HG02973 (cell line): ENCODE data around the gene DMP1.

Experiments
- ATAC-seq: cut with Tn5 transposase; IDR thresholded peaks from one replicate; pipeline ENCODE4 v1.9.1; 2021; ENCODE audit warnings: moderate library complexity; ENCODE audit not compliant: unreplicated experiment

Gene DMP1, protein sequence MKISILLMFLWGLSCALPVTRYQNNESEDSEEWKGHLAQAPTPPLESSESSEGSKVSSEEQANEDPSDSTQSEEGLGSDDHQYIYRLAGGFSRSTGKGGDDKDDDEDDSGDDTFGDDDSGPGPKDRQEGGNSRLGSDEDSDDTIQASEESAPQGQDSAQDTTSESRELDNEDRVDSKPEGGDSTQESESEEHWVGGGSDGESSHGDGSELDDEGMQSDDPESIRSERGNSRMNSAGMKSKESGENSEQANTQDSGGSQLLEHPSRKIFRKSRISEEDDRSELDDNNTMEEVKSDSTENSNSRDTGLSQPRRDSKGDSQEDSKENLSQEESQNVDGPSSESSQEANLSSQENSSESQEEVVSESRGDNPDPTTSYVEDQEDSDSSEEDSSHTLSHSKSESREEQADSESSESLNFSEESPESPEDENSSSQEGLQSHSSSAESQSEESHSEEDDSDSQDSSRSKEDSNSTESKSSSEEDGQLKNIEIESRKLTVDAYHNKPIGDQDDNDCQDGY

GRCh38 chr4:87649980-87650379 lies at the start of gene DMP1:
Gene DMP1 (plus strand): TSS chr4:87650280. CDS start chr4:87656493, 6,213 bp downstream.
- no peak for ATAC-seq

DNA sequence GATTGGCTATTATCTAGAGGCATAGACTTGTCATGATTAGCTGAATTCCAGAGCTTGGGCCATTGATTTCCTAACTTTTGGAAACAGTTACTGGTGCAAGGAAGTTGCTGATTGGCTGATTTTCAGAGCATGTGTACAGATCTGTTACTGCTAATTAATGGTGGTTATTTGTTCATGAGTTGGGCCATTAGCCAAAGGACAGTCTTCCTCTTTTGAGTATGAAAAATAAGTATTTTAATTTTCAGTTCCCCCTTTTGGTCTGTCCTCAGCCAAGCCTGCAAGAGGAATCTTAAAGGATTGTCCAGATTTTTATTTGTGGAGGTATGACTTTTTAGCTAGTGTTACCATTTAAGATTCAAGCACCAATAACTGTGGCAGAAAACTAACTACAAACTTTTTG lies 48.7 kb upstream of the DMP1 start:
- ATAC-seq = no peak

DNA sequence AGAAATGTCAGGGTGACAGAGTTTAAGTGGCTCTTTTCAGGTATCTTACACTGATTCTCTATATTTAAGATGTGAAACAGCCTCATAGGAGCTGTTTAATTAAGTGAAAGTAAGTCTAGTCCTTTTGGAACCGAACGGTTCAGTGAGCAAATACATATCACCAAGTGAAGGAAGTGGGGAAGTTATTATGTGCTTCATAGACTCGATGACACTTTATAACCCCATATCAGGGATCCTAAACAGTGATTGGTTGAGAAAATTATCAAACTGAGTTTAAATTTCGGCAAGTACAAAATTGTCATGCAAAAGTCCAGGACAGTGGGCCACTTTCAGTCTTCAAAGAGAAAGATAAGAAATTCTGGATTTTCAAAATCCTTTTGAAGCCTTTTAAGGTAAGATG lies 41.9 kb upstream of the DMP1 start, which contains the start of gene DSPP:
TSS of gene DSPP (plus strand) at position 301 of the 400 bp plus-strand sequence. CDS start 2,380 bp downstream, outside the sequence.
- ATAC-seq = no peak

GRCh38 chr4:87614292-87614890 lies 35.7 kb upstream of the DMP1 start:
- no peak for ATAC-seq

GRCh38 chr4:87616268-87616667 lies 33.8 kb upstream of the DMP1 start:
- ATAC-seq = no peak

- ATAC-seq = no peak
These were observed 30.0 kb upstream of the DMP1 start for GRCh38 chr4:87620086-87620485.

DNA sequence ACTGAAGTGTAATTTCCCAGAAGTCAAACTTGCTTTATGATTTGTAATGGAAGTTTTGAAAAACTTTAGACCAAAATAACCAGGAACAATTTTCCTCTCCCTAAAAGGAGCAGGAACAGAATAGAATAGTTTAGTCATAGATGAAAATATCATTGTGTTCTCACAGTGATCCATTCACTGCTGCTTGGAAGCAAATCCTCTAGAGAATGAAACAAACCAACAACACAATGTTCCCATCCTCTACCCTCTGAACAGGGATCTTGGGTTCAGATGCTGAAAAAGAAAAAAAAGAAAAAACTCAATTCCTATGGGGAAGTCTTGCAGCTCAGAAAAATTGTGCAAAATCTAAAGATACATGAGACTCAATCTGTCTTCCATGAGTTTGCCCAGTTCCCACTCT lies 29.6 kb upstream of the DMP1 start:
- no peak for ATAC-seq

DNA sequence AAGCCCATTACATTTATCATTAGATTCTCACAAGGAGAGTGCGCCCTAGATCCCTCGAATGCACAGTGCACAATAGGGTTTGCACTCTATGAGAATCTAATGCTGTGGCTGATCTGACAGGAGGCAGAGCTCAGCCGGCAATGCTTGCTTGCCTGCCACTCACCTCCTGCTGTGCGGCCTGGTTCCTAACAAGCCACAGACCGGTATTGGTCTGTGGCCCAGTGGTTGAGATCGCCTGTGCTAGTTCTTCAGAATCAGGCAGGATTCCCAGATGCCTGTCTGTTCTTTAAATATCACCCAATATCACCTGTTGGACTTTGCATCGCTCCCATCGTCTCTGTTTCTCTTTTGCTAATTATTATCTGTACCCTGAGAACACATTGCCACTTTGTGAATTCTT lies 27.8 kb upstream of the DMP1 start:
- no peak for ATAC-seq

- no peak for ATAC-seq
These were observed 25.4 kb upstream of the DMP1 start for GRCh38 chr4:87624698-87625097.

DNA sequence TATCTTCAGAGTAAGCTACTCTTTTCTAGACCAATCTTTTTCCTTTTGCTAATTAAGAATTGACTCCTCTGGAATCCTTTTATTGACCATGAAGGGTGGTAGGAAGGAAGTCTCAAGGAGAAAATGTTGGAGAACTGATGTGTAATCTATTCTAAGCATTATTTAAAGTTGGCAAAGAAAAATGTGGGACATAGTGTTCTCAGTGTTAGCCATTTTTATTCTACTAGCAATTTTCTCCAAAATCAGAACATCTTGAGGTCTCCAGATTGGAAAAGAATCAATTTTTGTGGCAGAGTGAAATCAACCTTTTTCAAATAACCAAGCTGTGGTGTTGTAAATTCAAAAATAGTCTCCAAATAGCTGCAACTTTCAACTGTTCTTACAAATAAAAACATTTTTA lies 18.4 kb upstream of the DMP1 start:
- ATAC-seq = no peak

DNA sequence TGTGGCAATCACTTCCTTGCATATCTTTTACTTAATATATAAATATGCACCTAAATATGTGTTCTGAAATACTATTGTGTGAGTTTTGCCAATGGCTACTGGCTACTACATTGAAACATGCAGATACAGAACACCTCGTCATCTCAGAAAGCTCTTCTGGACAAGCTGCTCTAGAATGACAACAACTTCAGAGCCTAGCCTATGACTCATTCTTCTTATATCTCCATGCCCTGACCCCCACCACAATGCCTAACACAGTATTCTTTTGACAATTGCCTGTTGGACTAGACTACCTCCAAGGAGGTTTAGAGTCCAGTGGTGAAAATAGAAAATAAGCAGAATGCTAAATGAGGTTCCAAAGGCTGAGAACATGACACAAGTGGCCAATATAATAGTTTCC lies 17.6 kb upstream of the DMP1 start:
- ATAC-seq = no peak

DNA sequence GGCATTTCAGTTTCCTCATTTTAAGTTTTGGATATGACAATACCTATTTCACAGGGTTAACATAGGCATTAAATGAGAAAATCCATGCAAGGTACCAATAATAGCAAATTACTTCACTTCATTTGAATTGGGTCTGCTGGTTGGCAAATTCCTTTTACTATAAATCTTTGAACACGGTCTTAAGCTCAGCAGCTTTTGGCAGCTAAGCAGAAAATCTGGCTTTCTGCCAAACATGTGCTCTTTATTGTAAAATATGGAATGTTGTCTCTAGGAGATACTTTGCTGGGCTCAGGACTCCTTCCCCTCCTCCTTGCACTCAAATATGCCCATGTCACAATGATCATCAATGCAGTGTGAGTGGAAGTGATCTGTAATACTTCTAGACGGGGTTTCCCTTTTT lies 16.8 kb upstream of the DMP1 start:
- no peak for ATAC-seq

GRCh38 chr4:87644286-87644685 lies 5.8 kb upstream of the DMP1 start:
- no peak for ATAC-seq

DNA sequence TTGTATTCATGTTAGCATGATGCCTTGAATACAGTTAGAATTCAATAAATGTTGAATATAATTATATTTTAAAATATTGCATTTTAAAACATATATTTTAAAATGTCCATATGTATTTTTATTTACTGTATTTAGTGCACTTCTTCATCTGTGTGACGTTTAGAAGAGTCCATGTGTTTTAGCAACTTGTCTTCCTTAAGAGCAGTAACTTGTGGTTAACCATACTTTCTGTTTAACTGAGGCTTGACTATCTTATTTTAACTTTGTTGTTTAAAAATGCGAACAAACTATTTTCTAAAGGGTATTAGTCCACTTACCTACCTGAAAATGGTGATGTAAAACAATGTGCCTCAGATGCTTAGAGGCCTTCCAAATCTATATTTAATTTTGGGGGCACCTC lies 858 bp downstream of the DMP1 start:
- ATAC-seq = no peak

DNA sequence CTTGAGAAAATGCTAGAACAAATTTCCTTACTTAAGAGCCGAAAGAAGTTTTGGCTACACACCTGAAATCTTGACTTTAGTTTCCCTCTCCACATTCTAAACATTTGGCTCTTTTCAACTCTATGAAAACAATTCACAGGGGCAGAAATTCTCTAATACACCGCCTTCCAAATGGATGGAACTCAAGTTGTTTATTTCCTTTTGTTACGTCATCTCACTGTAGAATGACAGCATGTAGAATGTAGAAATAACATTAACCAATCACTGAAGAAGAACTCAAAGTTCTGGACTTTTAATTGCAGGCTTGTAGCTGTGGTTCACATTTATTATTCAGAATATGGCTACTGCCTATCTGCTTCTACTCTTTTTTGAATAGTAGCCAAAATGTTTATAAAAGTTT lies 1.9 kb downstream of the DMP1 start:
- no peak for ATAC-seq

DNA sequence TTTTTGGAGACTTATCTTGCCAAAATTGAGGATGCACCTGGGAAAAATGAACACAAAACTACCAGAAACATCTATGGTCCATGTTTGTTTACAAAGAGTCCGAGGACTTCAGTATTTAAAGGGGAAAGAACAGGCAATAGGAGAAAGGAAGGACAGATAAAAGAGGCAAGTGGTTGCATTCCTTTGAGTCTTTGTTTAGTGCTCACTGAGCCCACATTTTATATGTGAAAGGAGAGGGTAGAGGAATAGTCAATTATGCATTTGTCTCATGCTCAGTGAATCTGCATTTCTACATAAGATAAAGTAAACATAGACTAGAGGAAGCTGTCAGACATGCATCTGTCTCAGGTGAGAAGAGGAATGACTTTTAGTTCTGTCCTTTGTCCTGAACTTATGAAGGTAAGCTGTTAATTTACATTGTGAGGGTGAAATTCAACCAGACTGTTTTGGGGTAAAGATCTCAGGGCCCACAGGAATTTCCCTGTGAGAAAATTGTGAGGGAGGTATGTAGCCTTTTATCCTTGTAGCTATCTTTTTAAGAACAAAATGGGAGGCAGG lies 4.5 kb downstream of the DMP1 start:
- ATAC-seq = no peak

DNA sequence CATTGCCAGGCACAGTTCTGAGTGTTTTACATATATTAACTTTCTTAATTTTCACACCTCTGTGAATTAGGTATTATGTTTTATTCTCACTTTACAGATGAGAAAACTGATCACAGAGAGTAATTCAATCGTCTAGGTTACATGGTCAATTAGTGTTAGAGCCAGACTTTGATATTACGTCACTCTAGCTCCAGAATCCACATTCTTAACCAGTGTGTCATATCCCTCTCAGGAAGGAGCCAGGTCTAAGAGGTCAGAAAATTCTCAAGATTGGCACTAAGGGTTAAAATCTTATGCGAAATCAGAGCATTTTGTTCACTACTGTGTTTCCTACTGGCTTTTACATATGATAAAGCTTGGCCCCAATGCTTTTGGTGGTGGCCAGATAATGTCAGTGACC lies 7.4 kb downstream of the DMP1 start:
- no peak for ATAC-seq

DNA sequence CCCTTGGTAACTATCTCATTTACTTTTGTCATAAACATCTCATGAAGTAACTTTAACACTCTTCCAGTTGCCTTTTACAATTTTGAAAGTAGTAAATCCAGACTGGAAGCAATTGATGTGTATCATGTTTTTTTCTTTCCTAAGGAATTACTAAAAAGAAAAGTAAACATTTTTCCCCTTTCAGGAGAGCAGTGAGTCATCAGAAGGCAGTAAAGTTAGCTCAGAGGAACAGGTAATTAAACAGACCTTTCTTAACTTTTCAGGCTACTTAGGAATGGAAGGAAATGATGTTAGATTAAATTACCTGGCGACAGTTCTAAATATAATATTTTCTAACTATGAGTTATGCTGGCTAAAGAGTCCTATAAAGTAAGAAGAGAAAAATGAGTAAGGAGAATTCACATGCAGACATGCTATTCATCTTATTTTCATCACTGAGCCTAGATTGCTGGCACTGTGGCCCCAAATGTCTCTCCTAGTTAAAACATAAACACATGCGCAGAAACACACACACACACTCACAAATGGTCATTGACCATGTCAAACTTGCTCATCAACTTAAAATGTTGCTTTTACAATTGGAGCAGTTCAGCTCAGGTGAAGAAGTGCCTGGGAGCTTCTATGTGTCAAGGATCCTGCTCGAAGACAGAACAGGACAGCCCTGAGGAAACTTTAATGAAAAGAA lies 9.3 kb downstream of the DMP1 start:
- ATAC-seq = no peak

- no peak for ATAC-seq
These were observed 12.8 kb downstream of the DMP1 start for GRCh38 chr4:87662871-87663270.

DNA sequence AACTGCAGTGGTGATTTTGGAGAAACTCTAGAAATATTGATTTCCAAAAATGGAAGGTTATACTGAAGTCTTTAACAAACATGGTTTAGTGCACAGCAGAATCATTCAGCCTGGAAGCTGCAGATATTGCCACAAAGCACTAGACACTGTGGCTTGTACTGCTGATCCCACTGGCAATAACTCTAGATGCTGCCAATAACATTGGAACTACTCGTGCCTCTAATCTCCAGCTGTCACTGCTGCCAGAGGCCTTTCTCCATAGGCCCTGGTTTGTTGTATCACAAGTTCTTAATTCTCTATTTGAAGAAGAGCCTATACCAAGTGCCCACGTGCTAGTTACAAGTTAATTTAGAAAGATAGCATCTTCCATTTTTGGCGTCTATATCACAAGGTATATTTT lies 19.3 kb downstream of the DMP1 start:
- ATAC-seq = no peak

DNA sequence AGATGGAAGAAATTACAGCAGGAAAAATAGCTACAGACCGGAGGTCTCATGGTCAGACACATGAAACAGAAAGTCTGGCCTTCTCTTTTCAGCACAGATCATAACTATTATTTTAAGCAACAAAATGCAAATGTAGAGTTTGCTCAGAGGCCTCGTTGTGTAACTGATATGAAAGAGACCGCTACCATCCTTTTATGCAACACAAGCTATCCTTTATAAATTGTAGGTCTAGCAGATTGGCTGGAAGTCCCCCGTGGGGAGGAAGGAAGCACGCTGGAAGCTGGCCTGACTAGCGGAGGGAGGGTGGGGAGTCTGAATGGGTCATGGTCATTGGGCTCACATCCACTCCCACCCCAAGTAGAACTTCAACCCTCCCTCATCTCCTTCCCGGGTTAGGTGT lies 27.7 kb downstream of the DMP1 start:
- peak; percentile 77 for ATAC-seq
